ENCODE measurements around the gene PCGF3.
A peak's percentile ranks its signal among the peaks of the same experiment; 100 is the strongest.
"Not testable (repeated sequence)": the region's sequence is repeated elsewhere in the genome, so short reads cannot be mapped to it uniquely, and the experiment has no call there.

PCGF3 gene

GRCh38 chr4:683982-684622 lies 21.5 kb upstream of the PCGF3 start:
- DNase-seq = peak; percentile 24 to 35

GRCh38 chr4:684623-685327 lies 20.9 kb upstream of the PCGF3 start:
- no peak for DNase-seq

- no peak for DNase-seq
Measured at GRCh38 chr4:685679-686412, 19.8 kb upstream of the PCGF3 start.

GRCh38 chr4:686413-687040 lies 19.1 kb upstream of the PCGF3 start:
- DNase-seq = no peak

GRCh38 chr4:687048-687970 lies 18.3 kb upstream of the PCGF3 start:
- no peak for DNase-seq

- no peak for DNase-seq
Measured at GRCh38 chr4:687971-688853, 17.4 kb upstream of the PCGF3 start.

- no peak for DNase-seq
Measured at GRCh38 chr4:688854-689681, 16.6 kb upstream of the PCGF3 start, which contains the start of gene SLC49A3. TSS of gene SLC49A3 (minus strand) at chr4:689151. CDS start at chr4:689127, 24 bp downstream.

- no peak for DNase-seq
Measured at GRCh38 chr4:689723-690122, 15.9 kb upstream of the PCGF3 start.

GRCh38 chr4:692771-693554 lies 12.7 kb upstream of the PCGF3 start:
- DNase-seq = no peak

GRCh38 chr4:694341-694940 lies 11.2 kb upstream of the PCGF3 start:
- DNase-seq = not testable (repeated sequence)

GRCh38 chr4:699816-700580 lies 5.6 kb upstream of the PCGF3 start:
- DNase-seq = no peak

GRCh38 chr4:700587-701264 lies 4.9 kb upstream of the PCGF3 start:
- no peak for DNase-seq

GRCh38 chr4:702618-703048 lies 3.0 kb upstream of the PCGF3 start:
- DNase-seq = no peak

- DNase-seq = no peak
Measured at GRCh38 chr4:703336-704197, 2.1 kb upstream of the PCGF3 start.

- DNase-seq = no peak
Measured at GRCh38 chr4:704198-704891, 1.3 kb upstream of the PCGF3 start.

- no peak for DNase-seq
Measured at GRCh38 chr4:704971-705277, 708 bp upstream of the PCGF3 start.
